Choroid plexus epithelial cell (primary cell): ENCODE measurements around the gene IL20RA.
A peak's percentile ranks its signal among the peaks of the same experiment; 100 is the strongest.

ENCODE experiments used
- DNase-seq: peaks from one replicate; pipeline ENCODE4 v3.0.0-alpha.2; 2010; ENCODE audit warnings: low read depth
- H3K4me3 ChIP-seq: 2 replicates; pipeline ENCODE4 v1.5.1; 2011; ENCODE audit warnings: low read depth, mild to moderate bottlenecking, control low read depth, low read length, moderate library complexity
- TF ChIP-seq, protein P1 (sequence below): conservative IDR thresholded peaks from 2 replicates; pipeline ENCODE4 v1.5.1; 2011; ENCODE audit warnings: low read depth, mild to moderate bottlenecking, control low read depth, inconsistent platforms, low read length, moderate library complexity

The IL20RA gene

DNA sequence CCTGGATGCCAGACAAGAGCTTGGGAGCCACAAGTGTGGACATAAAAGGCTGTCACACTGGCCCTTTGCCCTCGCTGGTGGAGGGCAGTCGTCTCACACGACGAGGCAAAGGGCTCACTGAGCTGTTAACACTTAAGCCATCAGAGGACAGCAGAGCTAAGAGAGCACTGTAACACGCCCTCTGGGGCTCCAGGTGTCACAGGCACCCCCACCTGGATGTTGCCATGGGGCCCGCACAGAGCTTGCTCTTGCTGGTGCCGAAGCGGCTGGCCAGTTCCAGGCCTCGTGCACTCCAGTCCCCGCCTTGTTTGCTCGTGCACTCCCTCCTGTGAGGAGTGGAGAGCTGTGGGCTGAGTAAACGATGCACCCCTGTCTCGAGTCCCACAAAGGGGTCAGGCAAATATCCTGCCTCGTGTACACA is 85.3 kb downstream of the IL20RA start:
- no peak for DNase-seq
- no peak overlapping the region for H3K4me3 ChIP-seq
- TF ChIP-seq, protein P1, sequence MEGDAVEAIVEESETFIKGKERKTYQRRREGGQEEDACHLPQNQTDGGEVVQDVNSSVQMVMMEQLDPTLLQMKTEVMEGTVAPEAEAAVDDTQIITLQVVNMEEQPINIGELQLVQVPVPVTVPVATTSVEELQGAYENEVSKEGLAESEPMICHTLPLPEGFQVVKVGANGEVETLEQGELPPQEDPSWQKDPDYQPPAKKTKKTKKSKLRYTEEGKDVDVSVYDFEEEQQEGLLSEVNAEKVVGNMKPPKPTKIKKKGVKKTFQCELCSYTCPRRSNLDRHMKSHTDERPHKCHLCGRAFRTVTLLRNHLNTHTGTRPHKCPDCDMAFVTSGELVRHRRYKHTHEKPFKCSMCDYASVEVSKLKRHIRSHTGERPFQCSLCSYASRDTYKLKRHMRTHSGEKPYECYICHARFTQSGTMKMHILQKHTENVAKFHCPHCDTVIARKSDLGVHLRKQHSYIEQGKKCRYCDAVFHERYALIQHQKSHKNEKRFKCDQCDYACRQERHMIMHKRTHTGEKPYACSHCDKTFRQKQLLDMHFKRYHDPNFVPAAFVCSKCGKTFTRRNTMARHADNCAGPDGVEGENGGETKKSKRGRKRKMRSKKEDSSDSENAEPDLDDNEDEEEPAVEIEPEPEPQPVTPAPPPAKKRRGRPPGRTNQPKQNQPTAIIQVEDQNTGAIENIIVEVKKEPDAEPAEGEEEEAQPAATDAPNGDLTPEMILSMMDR, result no peak

DNA sequence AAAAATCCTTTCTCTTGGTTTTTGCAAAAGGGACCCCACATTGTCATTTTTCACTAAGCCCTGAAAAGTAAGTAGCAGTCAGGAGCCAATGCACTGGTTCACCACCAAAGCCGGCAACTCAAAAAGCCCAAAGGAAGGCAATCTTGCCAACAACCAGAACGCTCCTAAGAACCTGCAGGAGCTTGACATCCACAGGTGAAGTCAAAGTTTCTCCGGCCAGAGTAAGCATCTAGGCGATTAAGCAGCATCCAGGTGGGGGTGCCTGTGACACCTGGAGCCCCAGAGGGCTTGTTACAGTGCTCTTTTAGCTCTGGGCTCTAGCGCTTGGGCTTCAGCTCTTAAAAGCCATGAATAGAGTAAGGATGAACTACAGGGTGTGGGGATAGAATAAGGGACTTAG is 86.6 kb downstream of the IL20RA start:
- H3K4me3 ChIP-seq, result no peak overlapping the region
- no peak for DNase-seq
- TF ChIP-seq, protein P1, result no peak

DNA sequence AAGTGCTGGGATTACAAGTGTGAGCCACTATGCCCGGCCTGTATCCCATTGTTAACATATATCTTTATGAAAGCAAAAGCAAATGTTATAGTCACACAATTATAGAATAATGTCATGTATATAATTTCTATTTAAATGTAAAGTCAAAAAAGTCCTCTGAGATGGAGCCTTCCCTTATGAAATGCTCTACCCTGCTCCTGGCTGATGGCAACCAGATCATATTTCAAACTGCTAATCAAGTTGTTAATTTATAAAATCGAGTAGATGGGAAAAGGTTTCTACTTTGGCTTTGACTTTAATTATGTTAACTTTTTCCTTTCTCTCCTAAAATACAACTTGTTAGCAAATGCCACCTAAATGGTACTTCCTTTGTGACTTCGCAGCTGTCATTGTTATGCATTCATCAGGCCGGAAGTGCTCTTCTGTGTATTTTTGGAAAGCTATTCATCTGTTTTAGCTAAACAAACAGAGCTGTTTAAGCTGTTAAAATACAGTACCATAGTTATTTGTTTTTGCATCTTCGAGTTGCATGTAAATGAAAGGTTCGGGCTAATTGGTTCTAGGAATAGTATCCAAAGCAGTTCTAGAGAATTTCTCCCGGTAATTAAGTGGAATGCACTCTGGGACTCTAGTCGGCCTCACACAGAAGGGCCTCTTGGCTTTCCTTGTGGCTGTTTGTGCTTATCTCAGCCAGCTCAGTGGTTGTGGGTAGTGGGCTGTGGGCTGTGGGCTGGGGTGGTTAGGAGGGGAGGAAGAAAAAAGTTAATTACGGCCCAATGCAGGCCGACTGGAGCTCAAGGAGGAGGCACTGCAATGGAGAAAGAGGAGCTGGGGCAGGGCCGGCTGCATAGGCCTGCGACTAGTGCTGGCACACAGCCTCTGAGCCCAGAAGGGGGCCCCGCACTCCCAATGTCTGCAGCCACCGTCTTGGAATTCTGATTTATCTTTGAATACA is 87.9 kb downstream of the IL20RA start:
- DNase-seq, result no peak
- TF ChIP-seq, protein P1, result no peak
- H3K4me3 ChIP-seq, result no peak overlapping the region

DNA sequence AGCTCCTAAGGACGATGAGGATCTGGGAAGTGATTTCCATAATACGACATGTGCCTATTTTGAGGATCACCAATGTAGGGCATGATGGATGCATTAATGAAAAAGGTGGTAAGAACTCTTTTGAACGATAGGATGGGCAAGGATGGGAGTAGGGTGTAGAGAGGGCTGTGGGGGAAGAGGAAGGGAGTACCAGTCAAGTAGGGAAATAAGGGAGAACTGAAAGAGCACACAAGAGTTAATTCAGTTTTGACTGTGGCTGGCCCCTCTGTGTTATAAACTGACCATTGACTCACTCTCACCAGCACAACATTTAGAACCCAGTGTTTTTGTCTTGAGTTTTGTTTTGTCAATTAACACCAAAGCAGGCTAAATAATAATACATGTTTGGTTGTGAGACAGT is 89.6 kb downstream of the IL20RA start:
- TF ChIP-seq, protein P1, result no peak
- DNase-seq, result no peak
- H3K4me3 ChIP-seq, result no peak overlapping the region

DNA sequence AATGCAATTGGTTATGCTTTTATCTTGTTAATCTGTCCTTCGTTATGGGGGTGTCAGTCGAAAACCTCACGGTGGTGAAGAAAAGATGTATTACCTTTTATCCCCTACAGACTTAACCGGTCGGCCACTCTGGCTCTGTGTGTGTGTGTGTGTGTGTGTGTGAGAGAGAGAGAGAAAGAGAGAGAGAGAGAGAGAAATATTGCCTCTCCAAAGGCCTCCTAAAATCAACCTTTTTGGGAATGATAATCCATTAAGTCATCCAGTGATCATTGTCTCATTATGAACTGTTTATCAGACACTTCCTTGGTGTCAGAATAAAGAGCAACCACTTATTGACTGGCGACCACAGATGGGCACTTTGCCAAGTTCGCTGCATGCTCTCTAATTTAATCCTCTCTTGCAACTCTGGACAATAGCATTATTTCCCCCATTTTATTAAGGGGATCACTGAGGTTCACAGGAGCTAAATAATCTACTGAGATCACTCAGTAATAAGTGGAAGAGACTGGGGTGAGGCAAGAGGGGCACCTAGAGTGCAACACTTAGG is 92.0 kb downstream of the IL20RA start:
- TF ChIP-seq, protein P1, result no peak
- no peak overlapping the region for H3K4me3 ChIP-seq
- no peak for DNase-seq

DNA sequence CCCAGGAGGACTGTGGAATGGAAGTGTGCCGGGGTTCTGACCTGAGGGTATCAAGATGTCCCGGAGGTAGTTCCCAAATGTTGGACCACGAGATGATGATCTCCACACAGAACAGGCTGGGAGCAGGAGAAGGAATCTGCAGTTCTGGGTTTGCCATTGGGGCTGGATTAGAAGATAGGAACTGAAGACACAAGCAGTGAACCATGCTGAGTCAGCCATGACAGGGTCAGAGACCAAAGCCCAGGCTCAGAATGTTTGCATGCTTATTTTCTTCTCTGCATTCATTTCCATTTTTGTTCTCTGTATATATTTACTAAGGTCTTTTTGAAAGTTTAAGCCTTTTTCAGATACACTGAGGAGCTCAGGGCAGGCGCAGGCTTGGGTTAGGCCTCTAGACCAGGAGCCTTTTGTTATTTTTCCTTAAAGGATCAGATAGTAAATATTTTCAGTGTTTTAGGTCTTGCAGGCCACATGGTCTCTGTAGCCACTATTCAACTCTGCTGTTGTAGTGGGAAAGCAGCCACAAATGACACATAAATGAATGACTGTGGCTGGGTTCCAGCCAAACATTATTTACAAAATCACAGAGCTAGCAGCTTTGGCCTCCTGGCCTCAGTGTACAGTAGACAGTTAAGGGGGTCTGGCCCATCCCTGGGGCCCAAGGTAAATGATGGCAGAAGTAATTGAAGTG is 94.2 kb downstream of the IL20RA start:
- no peak overlapping the region for H3K4me3 ChIP-seq
- DNase-seq, result peak; percentile 20
- TF ChIP-seq, protein P1, result no peak
